DMS79 treated with DMSO at 0.1 percent for 48 hours (cell line): ENCODE measurements around the gene COL28A1.
A peak's percentile ranks its signal among the peaks of the same experiment; 100 is the strongest.
"Not testable (repeated sequence)": the region's sequence is repeated elsewhere in the genome, so short reads cannot be mapped to it uniquely, and the experiment has no call there.

Source experiments
- DNase-seq: peaks from one replicate; lab custom pipeline; 2025; lab: John Stamatoyannopoulos, UW

The COL28A1 gene

GRCh38 chr7:7561591-7561990 lies 25.9 kb upstream of the COL28A1 start:
- DNase-seq = not testable (repeated sequence)

- DNase-seq = no peak
Measured at GRCh38 chr7:7557252-7557651, 21.6 kb upstream of the COL28A1 start.

GRCh38 chr7:7556852-7557251 lies 21.2 kb upstream of the COL28A1 start:
- DNase-seq = no peak

GRCh38 chr7:7554649-7555575 lies 19.2 kb upstream of the COL28A1 start:
- peak; percentile 41 for DNase-seq

GRCh38 chr7:7554021-7554432 lies 18.4 kb upstream of the COL28A1 start:
- no peak for DNase-seq

GRCh38 chr7:7553386-7553785 lies 17.7 kb upstream of the COL28A1 start:
- no peak for DNase-seq

GRCh38 chr7:7552199-7552598 lies 16.5 kb upstream of the COL28A1 start:
- no peak for DNase-seq

- no peak for DNase-seq
Measured at GRCh38 chr7:7550663-7551062, 15.0 kb upstream of the COL28A1 start.

- no peak for DNase-seq
Measured at GRCh38 chr7:7548407-7548806, 12.7 kb upstream of the COL28A1 start.

- DNase-seq = no peak
Measured at GRCh38 chr7:7542251-7542835, 6.7 kb upstream of the COL28A1 start.

- DNase-seq = no peak
Measured at GRCh38 chr7:7539711-7540110, 4.0 kb upstream of the COL28A1 start.

- no peak for DNase-seq
Measured at GRCh38 chr7:7539152-7539551, 3.5 kb upstream of the COL28A1 start.

GRCh38 chr7:7537711-7538110 lies 2.0 kb upstream of the COL28A1 start:
- DNase-seq = no peak

- no peak for DNase-seq
Measured at GRCh38 chr7:7536396-7537019, 835 bp upstream of the COL28A1 start.

- DNase-seq = no peak
Measured at GRCh38 chr7:7533831-7534430, 1.7 kb downstream of the COL28A1 start.

- DNase-seq = peak; percentile 46
Measured at GRCh38 chr7:7529328-7529727, 6.3 kb downstream of the COL28A1 start.

GRCh38 chr7:7527047-7527446 lies 8.6 kb downstream of the COL28A1 start:
- DNase-seq = no peak

GRCh38 chr7:7526006-7526405 lies 9.7 kb downstream of the COL28A1 start:
- no peak for DNase-seq

GRCh38 chr7:7524121-7524520 lies 11.6 kb downstream of the COL28A1 start:
- no peak for DNase-seq

- no peak for DNase-seq
Measured at GRCh38 chr7:7522421-7522820, 13.3 kb downstream of the COL28A1 start.

GRCh38 chr7:7521259-7521658 lies 14.4 kb downstream of the COL28A1 start:
- no peak for DNase-seq

GRCh38 chr7:7519528-7519927 lies 16.1 kb downstream of the COL28A1 start:
- no peak for DNase-seq

- no peak for DNase-seq
Measured at GRCh38 chr7:7519056-7519455, 16.6 kb downstream of the COL28A1 start.
